ENCODE results near the gene FSIP1. TPM values are rescaled to one million over a fixed set of nuclear protein-coding genes. Genes with fewer than 3 reads are reported as not detected.
"Not testable (repeated sequence)": the region's sequence is repeated elsewhere in the genome, so short reads cannot be mapped to it uniquely, and the experiment has no call there.

Gene FSIP1
- total RNA-seq, 1 donor from 2014 or later: 0.41 TPM

DNA sequence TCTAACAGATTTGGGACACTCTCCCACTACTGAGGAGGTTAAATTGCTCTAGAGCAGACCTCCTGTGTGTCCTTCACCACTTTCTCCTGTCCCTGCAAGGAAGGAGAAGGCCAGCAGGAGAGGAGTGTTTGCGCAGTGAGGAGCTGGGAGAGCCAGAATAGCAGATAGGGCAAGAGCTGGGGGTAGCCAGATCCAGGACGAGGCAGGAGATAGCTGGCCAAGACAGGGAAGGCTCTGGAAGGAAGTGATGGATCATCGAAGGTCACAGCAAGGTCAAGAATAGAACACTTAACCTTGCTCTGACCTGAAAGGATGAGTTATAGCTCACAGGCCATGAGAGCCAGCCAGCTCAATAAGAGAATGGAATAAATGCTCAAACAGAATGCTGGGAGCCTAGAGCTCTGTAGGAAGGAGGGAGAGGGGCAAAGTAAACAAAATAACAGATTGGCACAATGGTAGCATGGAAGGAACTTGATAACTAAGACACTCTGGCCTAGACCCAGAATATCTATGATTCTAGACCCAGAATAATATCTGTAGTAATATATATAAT is 37.5 kb upstream of the FSIP1 start:
- DNase-seq (ENCODE audit: low spot score): no peak
- TF ChIP-seq, protein P1, sequence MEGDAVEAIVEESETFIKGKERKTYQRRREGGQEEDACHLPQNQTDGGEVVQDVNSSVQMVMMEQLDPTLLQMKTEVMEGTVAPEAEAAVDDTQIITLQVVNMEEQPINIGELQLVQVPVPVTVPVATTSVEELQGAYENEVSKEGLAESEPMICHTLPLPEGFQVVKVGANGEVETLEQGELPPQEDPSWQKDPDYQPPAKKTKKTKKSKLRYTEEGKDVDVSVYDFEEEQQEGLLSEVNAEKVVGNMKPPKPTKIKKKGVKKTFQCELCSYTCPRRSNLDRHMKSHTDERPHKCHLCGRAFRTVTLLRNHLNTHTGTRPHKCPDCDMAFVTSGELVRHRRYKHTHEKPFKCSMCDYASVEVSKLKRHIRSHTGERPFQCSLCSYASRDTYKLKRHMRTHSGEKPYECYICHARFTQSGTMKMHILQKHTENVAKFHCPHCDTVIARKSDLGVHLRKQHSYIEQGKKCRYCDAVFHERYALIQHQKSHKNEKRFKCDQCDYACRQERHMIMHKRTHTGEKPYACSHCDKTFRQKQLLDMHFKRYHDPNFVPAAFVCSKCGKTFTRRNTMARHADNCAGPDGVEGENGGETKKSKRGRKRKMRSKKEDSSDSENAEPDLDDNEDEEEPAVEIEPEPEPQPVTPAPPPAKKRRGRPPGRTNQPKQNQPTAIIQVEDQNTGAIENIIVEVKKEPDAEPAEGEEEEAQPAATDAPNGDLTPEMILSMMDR (IDR thresholded peaks at IDR 0.05; ENCODE audit: unreplicated experiment): no peak
- H3K27me3 Mint-ChIP-seq (ENCODE audit: unreplicated experiment): no peaks in the 10 kb centered on the region
- H3K36me3 Mint-ChIP-seq (ENCODE audit: low read depth, unreplicated experiment): no peaks in the 10 kb centered on the region
- H3K4me1 Mint-ChIP-seq (ENCODE audit: unreplicated experiment): peaks cover 2% of the 10 kb centered on the region
- no peak overlapping the region for H3K27ac Mint-ChIP-seq (ENCODE audit: unreplicated experiment)
- H3K9me3 Mint-ChIP-seq (ENCODE audit: unreplicated experiment): no peaks in the 10 kb centered on the region
- H3K4me3 Mint-ChIP-seq (ENCODE audit: unreplicated experiment): no peak overlapping the region

DNA sequence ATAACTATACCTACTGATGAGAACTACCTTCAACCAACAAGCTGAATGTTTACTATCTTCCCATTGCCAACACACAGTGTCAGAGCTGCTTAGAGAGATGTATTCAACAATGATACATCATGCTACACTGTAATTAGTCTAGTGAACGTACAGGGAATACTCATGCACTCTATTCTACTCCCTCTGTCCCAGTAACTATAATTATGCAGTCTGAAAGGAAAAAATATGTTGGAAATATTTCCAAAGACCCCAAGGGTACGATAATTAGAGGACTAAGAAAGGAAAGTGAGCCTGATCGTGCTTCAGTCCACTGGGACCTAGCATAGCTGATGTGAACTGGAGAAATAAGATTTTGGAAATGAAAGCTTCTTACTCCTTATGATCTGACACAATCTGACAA is 36.9 kb upstream of the FSIP1 start:
- Mint-ChIP-seq H3K4me1 (ENCODE audit: unreplicated experiment) (peaks cover 2% of the 10 kb centered on the region), H3K36me3 (ENCODE audit: low read depth, unreplicated experiment) (no peaks in the 10 kb centered on the region)
- no peak for DNase-seq (ENCODE audit: low spot score)

GRCh38 chr15:39817892-39818291 is 35.3 kb upstream of the FSIP1 start:
- no peak overlapping the region for H3K27ac Mint-ChIP-seq (ENCODE audit: unreplicated experiment)
- H3K36me3 Mint-ChIP-seq (ENCODE audit: low read depth, unreplicated experiment): no peaks in the 10 kb centered on the region
- peaks cover 2% of the 10 kb centered on the region for H3K4me1 Mint-ChIP-seq (ENCODE audit: unreplicated experiment)
- H3K27me3 Mint-ChIP-seq (ENCODE audit: unreplicated experiment): no peaks in the 10 kb centered on the region
- H3K4me3 Mint-ChIP-seq (ENCODE audit: unreplicated experiment): no peak overlapping the region
- TF ChIP-seq, protein P1 (IDR thresholded peaks at IDR 0.05; ENCODE audit: unreplicated experiment): no peak
- DNase-seq (ENCODE audit: low spot score): no peak
- no peaks in the 10 kb centered on the region for H3K9me3 Mint-ChIP-seq (ENCODE audit: unreplicated experiment)

More for the DNA sequence above, 36.9 kb upstream of the FSIP1 start:
- Mint-ChIP-seq H3K27ac (ENCODE audit: unreplicated experiment) (no peak overlapping the region), H3K27me3 (ENCODE audit: unreplicated experiment) (no peaks in the 10 kb centered on the region), H3K4me3 (ENCODE audit: unreplicated experiment) (no peak overlapping the region), H3K9me3 (ENCODE audit: unreplicated experiment) (no peaks in the 10 kb centered on the region)
- TF ChIP-seq, protein P1 (IDR thresholded peaks at IDR 0.05; ENCODE audit: unreplicated experiment): no peak

GRCh38 chr15:39814489-39814888 is 31.8 kb upstream of the FSIP1 start:
- Mint-ChIP-seq H3K4me3 (ENCODE audit: unreplicated experiment) (no peak overlapping the region), H3K27me3 (ENCODE audit: unreplicated experiment) (no peaks in the 10 kb centered on the region), H3K4me1 (ENCODE audit: unreplicated experiment) (no peaks in the 10 kb centered on the region), H3K27ac (ENCODE audit: unreplicated experiment) (no peak overlapping the region), H3K9me3 (ENCODE audit: unreplicated experiment) (no peaks in the 10 kb centered on the region), H3K36me3 (ENCODE audit: low read depth, unreplicated experiment) (no peaks in the 10 kb centered on the region)
- TF ChIP-seq, protein P1 (IDR thresholded peaks at IDR 0.05; ENCODE audit: unreplicated experiment): no peak
- DNase-seq (ENCODE audit: low spot score): no peak

DNA sequence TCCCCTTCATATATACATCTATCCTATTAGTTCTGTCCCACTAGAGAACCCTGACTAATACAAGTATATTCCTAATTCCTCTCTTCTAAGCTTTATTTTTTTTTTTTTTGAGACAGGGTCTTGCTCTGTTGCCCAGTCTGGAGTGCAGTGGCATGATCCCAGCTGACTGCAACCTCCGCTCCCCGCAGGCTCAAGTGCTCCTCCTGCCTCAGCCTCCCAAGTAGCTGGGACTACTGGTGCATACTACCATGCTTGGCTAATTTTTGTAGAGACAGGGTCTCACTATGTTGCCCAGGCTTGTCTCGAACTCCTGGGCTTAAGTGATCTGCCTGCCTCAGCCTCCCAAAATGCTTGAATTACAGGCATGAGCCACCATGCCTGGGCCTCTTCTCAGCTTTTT is 30.0 kb upstream of the FSIP1 start:
- not testable (repeated sequence) for DNase-seq (ENCODE audit: low spot score); H3K4me1 Mint-ChIP-seq (ENCODE audit: unreplicated experiment); H3K27me3 Mint-ChIP-seq (ENCODE audit: unreplicated experiment); H3K4me3 Mint-ChIP-seq (ENCODE audit: unreplicated experiment); H3K27ac Mint-ChIP-seq (ENCODE audit: unreplicated experiment); H3K9me3 Mint-ChIP-seq (ENCODE audit: unreplicated experiment); H3K36me3 Mint-ChIP-seq (ENCODE audit: low read depth, unreplicated experiment)
